AG04450 (cell line): Measurements from ENCODE around the gene AIF1. TPM values are rescaled to one million over a fixed set of nuclear protein-coding genes. Genes with fewer than 3 reads are reported as not detected.

Experiments used
- CTCF ChIA-PET: fragments of 300-600, 350-600 bp; formaldehyde crosslinking; extraction: SDS; loops from one replicate; lab custom pipeline; 2022; ENCODE audit warnings: antibody characterized with exemption, inconsistent platforms; lab: Charles Lee
- POLR2A ChIA-PET: fragments of 350-600 bp; formaldehyde crosslinking; extraction: SDS; loops from one replicate; lab custom pipeline; 2021; ENCODE audit warnings: antibody characterized with exemption, inconsistent platforms; lab: Yijun Ruan, JAX
- DNase-seq: peaks from one replicate; pipeline ENCODE4 v3.0.0-alpha.2; 2011; ENCODE audit warnings: low read depth, low spot score
- H3K27ac ChIP-seq: one replicate; pipeline ENCODE4 v1.5.1; 2012; ENCODE audit warnings: low read depth, low read length, control low read depth
- H3K27me3 ChIP-seq: one replicate; pipeline ENCODE4 v1.6.0; 2012; ENCODE audit warnings: low read length; ENCODE audit not compliant: control insufficient read depth, insufficient read depth
- H3K4me3 ChIP-seq: 2 replicates; pipeline ENCODE4 v1.5.1; 2011; ENCODE audit warnings: mild to moderate bottlenecking, low read depth, low read length, control low read depth
- H3K9me3 ChIP-seq: 2 replicates; pipeline ENCODE4 v1.5.1; 2012; ENCODE audit warnings: low read length; ENCODE audit not compliant: control insufficient read depth, insufficient read depth
- polyA plus RNA-seq: library from polyadenylated mRNA; depleted of rRNA; stranded (reverse); fragments of >200 nt; gene quantifications from 2 replicates; pipeline ENCODE4 v1.2.3, GENCODE V29; 2011
- TF ChIP-seq, protein P1 (sequence below): IDR thresholded peaks from 2 replicates; pipeline ENCODE4 v1.5.1; 2011; ENCODE audit warnings: low read depth, low read length, control low read depth, inconsistent platforms

The AIF1 gene
- polyA plus RNA-seq, 1 experiment: not detected

DNA sequence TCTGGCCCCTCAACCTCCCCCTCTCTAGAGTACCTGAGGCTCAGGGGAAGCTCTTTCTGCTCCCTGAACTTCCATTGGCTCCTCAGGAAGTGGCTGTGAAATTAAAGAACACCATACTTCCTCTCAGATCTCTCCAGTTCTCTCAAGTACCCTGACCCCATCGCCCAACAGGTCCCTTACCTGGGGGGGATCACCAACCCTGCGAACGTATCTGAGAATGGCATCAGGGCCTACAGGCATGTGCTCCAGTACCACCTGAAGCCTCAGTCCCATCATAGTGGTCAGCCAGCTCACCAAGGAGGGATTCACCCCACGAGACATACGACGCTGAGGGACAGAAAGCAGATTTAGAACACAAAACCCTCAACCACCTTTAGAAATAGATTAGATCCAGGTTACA is 25.6 kb downstream of the AIF1 start:
- no peak overlapping the region for H3K4me3 ChIP-seq
- POLR2A ChIA-PET: interaction anchor here (4.5 kb wide), 1 partner anchor 11 kb away, joined by 37 read pairs; the partner anchor contains the start of gene BAG6
- TF ChIP-seq, protein P1, sequence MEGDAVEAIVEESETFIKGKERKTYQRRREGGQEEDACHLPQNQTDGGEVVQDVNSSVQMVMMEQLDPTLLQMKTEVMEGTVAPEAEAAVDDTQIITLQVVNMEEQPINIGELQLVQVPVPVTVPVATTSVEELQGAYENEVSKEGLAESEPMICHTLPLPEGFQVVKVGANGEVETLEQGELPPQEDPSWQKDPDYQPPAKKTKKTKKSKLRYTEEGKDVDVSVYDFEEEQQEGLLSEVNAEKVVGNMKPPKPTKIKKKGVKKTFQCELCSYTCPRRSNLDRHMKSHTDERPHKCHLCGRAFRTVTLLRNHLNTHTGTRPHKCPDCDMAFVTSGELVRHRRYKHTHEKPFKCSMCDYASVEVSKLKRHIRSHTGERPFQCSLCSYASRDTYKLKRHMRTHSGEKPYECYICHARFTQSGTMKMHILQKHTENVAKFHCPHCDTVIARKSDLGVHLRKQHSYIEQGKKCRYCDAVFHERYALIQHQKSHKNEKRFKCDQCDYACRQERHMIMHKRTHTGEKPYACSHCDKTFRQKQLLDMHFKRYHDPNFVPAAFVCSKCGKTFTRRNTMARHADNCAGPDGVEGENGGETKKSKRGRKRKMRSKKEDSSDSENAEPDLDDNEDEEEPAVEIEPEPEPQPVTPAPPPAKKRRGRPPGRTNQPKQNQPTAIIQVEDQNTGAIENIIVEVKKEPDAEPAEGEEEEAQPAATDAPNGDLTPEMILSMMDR: no peak
- CTCF ChIA-PET: no interaction called here
- no peak for DNase-seq
- no peaks in the 10 kb centered on the region for H3K27me3 ChIP-seq
- H3K9me3 ChIP-seq: no peaks in the 10 kb centered on the region
- no peak overlapping the region for H3K27ac ChIP-seq

DNA sequence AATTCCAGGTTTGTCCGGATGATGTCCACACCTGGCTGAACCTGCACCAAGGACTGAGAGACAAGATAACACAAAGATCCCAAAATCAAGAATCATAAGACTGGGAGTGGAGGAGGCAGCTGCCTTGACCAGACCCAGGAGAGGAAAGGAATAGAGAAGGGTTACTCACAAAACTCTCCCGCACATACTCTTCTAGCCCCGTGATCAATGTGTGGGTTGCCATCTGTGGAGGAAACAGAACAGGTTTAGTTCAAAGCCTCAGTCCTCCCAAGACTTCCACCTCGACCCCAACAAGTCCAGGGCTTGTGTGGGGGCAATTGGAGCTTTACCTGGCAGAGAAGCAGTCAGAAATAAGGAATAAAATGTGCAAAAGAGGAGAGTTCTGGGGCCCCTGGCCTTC is 26.3 kb downstream of the AIF1 start:
- no peak overlapping the region for H3K4me3 ChIP-seq
- H3K27me3 ChIP-seq: no peaks in the 10 kb centered on the region
- no peak overlapping the region for H3K27ac ChIP-seq
- TF ChIP-seq, protein P1: no peak
- no peaks in the 10 kb centered on the region for H3K9me3 ChIP-seq
- ChIA-PET CTCF (no interaction called here), POLR2A (no interaction called here)
- no peak for DNase-seq

DNA sequence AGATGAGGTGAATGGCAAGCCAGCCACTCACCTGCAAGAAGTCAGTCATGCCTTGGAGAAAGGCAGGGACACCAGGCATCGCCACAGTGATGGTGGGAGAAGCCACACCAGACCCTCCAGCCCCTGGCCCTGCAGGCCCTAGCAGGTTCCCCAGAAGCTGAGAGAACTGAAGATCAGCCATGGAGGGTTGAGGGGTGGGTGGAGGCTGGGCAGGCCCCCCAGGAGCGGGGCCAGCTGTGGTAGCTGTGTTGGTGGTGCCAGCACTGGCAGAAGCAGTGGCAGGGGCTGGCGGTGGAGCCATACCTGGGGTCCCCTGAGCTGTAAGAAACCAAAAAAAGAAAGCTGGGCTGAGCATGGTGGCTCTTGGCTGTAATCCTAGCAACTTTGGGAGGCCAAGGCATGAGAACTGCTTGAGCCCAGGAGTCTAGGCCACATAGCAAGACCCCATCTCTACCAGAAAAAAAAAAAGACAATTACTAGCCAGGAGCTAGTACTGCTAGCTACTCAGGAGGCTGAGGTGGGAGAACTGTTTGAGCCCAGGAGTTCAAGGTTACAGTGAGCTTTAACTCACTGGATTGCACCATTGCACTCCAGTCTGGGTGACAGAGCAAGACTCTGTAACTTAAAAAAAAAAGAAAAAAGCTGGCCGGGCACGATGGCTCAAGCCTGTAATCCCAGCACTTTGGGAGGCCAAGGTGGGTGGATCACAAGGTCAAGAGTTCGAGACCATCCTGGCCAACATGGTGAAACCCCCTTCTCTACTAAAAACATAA is 27.9 kb downstream of the AIF1 start:
- Histone ChIP-seq H3K27ac (no peak overlapping the region), H3K27me3 (no peaks in the 10 kb centered on the region), H3K4me3 (no peak overlapping the region), H3K9me3 (no peaks in the 10 kb centered on the region; the same call in 1 of the 2 replicates)
- POLR2A ChIA-PET: interaction anchor here (0.8 kb wide), 2 partner anchors 10 to 11 kb away, joined by 4 to 6 read pairs; partner anchors contain the start of gene BAG6
- TF ChIP-seq, protein P1: no peak
- DNase-seq: no peak
- CTCF ChIA-PET: interaction anchor here (0.6 to 0.9 kb wide), 2 partner anchors 45 to 221 kb away, joined by 3 read pairs; no protein-coding TSS in a partner anchor

DNA sequence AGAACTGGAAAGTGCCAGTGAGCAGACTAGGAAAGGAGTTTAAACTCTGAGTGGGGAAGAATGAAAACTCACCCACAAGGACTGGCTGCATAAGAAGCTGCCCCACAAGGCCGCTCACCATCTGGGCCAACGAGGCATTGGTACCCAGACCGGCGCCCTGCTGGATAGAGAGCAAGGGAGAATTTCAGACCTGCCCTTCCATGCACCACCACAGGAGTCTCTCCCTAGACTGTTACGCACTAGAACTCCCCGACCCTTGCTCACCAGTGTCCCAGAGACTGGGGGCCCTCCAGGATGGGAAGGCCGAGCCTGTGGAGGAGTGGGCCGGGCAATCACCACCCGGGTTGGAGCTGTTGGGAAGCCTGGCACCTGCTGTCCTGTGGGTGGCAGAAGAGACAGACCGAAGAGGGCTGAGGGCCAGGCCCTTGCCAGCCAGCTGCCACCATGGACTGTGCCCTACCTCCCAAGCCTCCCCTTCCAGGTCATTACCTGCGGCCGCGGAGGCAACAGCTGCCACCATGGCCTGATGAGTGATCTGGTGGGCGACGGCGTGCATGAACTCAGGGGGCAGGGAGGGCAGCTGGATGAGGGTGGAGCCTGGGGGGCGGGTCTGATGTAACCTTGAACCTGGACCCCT is 28.9 kb downstream of the AIF1 start:
- no peak for DNase-seq
- CTCF ChIA-PET: interaction anchor here (0.6 kb wide), 1 partner anchor 220 kb away, joined by 3 read pairs; no protein-coding TSS in a partner anchor

More for the DNA sequence above, 28.9 kb downstream of the AIF1 start:
- Histone ChIP-seq H3K4me3 (no peak overlapping the region), H3K27me3 (no peaks in the 10 kb centered on the region), H3K27ac (no peak overlapping the region), H3K9me3 (no peaks in the 10 kb centered on the region; the same call in 1 of the 2 replicates)
- TF ChIP-seq, protein P1: no peak
- POLR2A ChIA-PET: interaction anchor here (0.8 kb wide), 1 partner anchor 9 kb away, joined by 4 read pairs; the partner anchor contains the start of gene BAG6
